Activated CD4-positive, alpha-beta T cell treated with anti-CD3 and anti-CD28 coated beads, Interleukin-2, amount 50 U/mL, for 16 hours (primary cell): ENCODE data around the gene KAZN.

Experiments
- DNase-seq: peaks from one replicate; pipeline ENCODE4 v3.0.0-alpha.2; 2020

The KAZN gene

DNA sequence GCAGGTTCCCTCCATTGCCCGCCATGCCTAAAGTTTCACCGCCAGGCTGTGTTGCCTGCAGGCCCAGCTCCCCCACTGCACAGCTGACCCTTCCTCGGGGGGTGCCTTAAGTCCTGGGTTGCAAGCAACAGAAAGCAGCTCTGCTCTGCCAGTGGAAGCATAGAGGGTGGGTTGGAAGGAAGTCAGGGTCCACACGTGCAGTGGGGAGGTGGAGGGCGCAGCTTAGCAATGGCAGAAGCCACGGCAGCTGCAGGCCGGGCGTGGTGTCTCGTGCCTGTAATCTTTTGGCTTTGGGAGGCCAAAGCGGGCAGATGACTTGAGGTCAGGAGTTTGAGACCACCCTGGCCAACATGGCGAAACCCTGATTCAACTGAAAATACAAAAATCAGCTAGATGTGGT is 448.8 kb downstream of the KAZN start:
- no peak for DNase-seq

- no peak for DNase-seq
Observed at GRCh38 chr1:15048437-15048980, 450.0 kb downstream of the KAZN start.

DNA sequence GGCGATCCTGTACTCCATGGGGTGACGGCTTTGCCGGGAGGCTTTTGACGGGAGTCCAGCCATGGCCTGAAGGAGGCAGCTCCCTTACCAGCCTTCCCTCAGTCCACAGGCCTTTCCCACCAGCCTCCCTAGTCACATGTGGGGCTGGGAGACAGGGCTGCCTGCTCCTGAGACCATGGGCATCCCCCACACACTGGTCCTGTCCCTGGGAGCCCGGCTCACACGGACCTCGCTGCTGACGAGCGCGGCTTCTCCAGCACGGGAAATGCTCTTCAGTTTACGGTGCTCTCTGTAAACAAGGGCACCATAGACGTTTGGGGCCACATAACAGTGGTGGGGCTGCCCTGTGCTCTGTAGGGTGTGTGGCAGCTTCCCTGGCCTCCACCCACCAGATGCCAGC is 450.6 kb downstream of the KAZN start:
- no peak for DNase-seq

- DNase-seq, result no peak
Observed at GRCh38 chr1:15051882-15052528, 453.5 kb downstream of the KAZN start.

- DNase-seq, result no peak
Observed at GRCh38 chr1:15053153-15053552, 454.7 kb downstream of the KAZN start.

DNA sequence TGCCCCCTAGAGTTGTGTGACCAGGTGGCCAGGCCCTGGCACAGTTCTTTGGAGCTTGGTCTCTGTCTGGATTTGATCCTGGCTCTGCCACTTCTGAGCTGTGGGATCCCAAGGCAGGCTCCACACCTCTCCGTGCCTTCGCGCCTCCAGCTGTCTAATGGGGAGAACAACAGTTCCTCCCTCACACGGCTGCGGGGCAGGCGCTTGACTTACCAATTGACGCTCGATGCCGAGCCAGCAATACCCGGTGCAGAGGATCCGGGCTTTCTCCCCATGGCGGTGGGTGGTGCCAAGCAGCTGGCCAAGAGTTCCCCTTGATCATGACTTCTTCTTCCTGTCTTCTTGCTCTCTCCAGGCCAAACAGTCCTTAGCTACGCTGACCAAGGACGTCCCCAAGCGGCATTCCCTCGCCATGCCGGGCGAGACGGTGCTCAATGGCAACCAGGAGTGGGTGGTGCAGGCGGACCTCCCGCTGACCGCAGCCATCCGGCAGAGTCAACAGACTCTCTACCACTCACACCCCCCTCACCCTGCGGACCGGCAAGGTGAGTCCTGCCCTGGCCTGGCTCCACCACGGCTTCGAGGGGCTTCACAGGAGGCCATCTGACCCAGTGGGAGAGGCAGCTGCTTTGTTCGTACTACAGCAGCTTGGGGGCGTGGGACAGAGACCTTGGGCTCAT is 457.4 kb downstream of the KAZN start:
- DNase-seq, result no peak

- DNase-seq, result no peak
Observed at GRCh38 chr1:15056515-15057285, 458.2 kb downstream of the KAZN start.

DNA sequence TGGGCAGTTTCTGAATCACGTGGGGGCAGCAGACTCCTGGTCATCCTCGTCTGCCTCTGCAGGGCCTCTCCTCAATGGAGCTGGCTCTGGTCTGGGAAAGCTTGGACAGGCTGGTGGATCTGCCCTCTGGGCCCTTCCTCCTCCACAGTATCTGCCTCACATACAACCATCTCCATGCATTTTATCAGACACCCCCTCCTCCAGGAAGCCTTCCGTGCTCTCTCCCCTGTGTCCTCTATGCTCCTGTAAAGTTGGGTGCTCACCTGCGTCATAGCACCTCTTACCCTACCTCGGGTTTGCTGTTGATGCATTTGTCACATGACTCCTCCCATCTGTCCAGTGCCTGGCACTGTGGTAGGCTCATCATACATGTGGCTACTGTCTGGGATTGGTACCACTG is 459.3 kb downstream of the KAZN start:
- DNase-seq, result no peak

DNA sequence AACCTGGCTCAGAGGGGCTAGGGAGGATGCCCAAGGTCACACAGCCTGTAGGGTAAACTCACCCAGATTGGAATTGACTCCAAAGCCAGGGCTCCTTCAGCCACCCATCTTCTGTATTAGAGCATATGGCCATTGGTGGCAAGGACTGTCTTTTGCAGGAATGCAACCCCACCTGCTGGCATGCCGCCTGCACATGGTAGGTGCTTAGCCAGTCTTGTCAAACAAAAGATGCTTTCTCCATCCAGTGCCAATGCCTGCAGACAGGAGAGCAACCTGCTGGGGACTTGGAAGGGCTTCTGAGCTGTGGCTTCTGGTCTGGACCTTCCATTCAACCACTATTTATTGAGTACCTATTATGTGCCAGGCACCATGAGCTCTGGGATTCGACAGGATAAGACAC is 459.8 kb downstream of the KAZN start:
- DNase-seq, result no peak

GRCh38 chr1:15060104-15060503 is 461.6 kb downstream of the KAZN start:
- DNase-seq, result no peak

GRCh38 chr1:15062479-15063099 is 464.1 kb downstream of the KAZN start:
- no peak for DNase-seq

DNA sequence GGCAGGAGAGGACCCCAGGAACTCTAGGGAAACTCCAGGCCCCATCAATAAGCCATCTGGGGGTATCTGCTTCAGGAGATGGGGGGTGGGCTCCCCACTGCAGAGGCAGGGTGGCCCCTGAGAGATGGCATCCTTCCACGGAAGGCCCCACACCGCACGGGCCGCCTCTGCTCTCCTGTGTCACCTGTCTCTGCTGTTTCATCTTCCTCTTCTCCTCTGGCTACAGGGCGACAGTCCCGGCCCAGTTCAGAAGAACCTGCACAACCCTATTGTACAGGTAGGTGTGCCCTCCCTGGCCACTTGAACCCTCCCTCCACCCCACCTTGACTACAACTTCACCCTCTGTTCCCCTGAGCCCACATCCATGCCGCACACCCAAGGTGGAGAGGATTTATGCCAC is 464.9 kb downstream of the KAZN start:
- DNase-seq, result no peak

GRCh38 chr1:15063783-15064182 is 465.3 kb downstream of the KAZN start:
- no peak for DNase-seq

- DNase-seq, result no peak
Observed at GRCh38 chr1:15064217-15064929, 465.9 kb downstream of the KAZN start.

DNA sequence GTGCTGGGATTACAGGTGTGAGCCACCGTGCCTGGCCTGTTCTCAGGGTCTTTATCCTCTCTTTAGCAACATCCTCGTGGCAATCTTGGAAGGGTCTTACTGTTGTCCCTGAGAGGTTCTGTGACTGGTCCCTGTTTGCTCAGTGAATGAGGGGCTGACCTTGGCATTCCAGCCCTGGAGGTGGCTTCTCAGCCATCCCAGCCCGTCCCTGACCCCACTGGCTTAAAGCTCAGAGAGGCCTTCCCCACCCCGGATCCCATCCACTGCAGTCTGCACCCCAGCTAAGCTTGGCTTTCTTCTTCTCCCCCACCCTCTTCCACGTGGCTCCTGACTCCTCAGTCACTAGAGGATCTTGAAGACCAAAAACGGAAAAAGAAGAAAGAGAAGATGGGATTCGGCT is 466.8 kb downstream of the KAZN start:
- DNase-seq, result no peak

GRCh38 chr1:15065736-15066135 is 467.3 kb downstream of the KAZN start:
- no peak for DNase-seq

GRCh38 chr1:15066191-15066590 is 467.7 kb downstream of the KAZN start:
- DNase-seq, result no peak

DNA sequence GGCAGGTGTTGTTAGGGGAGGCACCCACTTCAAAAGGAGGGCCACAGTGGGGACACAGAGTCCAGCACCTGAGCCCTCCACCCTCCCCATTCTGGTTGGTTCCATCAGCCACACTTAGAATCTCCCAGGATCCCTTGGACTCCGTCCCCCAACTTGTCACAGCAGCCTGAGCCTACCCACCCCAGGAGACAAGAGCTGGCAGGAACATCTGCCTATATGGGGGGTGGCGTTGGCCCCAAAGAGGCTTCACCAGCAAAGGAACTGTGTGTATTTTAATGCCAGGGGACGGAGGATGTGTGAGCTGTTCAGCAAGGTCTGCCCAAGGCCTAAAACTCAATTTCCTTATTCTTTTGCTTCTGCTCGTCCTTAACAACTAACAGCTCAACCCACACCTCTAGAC is 468.7 kb downstream of the KAZN start:
- DNase-seq, result no peak

GRCh38 chr1:15068152-15068551 is 469.7 kb downstream of the KAZN start:
- DNase-seq, result no peak

- no peak for DNase-seq
Observed at GRCh38 chr1:15068997-15069396, 470.5 kb downstream of the KAZN start.

GRCh38 chr1:15070145-15070748 is 471.8 kb downstream of the KAZN start:
- no peak for DNase-seq

- no peak for DNase-seq
Observed at GRCh38 chr1:15071936-15072335, 473.5 kb downstream of the KAZN start.
